HepG2 (cell line): Measurements from ENCODE around the gene DCUN1D3. TPM values are rescaled to one million over a fixed set of nuclear protein-coding genes. Genes with fewer than 3 reads are reported as not detected.

Experiments used
- ATAC-seq: fragments of 200-7000 bp; cut with Tn5 transposase; 3 replicates; pipeline ENCODE4 v1.9.1; 2020; ENCODE audit warnings: mild to moderate bottlenecking, moderate library complexity
- BruUV-seq: library from RNA; stranded (reverse); fragments of 400-500 nt; replicated peaks from 2 replicates; lab custom pipeline; 2021; lab: Mats Ljungman, UMichigan
- CTCF ChIA-PET: fragments of 300-600 bp; formaldehyde crosslinking; extraction: SDS; loops from one replicate; lab custom pipeline; 2021; ENCODE audit warnings: low total read pairs, inconsistent platforms, low intra/inter-chr PET ratio; lab: Yijun Ruan, JAX
- POLR2A ChIA-PET: fragments of 350-600 bp; sonication (Branson Sonifier 250); formaldehyde crosslinking; loops from one replicate; lab custom pipeline; 2020; ENCODE audit warnings: antibody characterized with exemption, inconsistent platforms; lab: Yijun Ruan, JAX
- DNase-seq: peaks from one replicate; pipeline ENCODE4 v3.0.0-alpha.2; 2015; ENCODE audit warnings: low spot score
- FAIRE-seq: peaks from 3 replicates; lab custom pipeline; 2011; peaks lifted over from hg19 to GRCh38; lab: Jason Lieb, UNC
- H2AFZ ChIP-seq: one replicate; pipeline ENCODE4 v1.6.1; 2011; ENCODE audit warnings: low read length, inconsistent platforms
- H3K27ac ChIP-seq: fragments of 300-600 bp; 3 replicates; pipeline ENCODE4 v1.8.0; 2011; ENCODE audit warnings: mixed run types, mild to moderate bottlenecking, mixed read lengths, low read length, inconsistent platforms; ENCODE audit not compliant: insufficient read depth; ENCODE audit errors: extremely low read length
- H3K27me3 ChIP-seq, 2 experiments: fragments of 200-600 bp in 1 of 2; 2 replicates in 1 of 2; 3 replicates in 1 of 2; pipeline versions ENCODE4 v1.6.0 to v1.8.0; 2011; ENCODE audit warnings: low read length in 2 of 2, mild to moderate bottlenecking in 2 of 2, moderate library complexity in 2 of 2, inconsistent platforms in 1 of 2; ENCODE audit not compliant: insufficient read depth in 2 of 2, control insufficient read depth in 1 of 2
- H3K36me3 ChIP-seq, 2 experiments: fragments of 200-600 bp in 1 of 2; replicated peaks in 1 of 2; 2 replicates in 1 of 2; 3 replicates in 1 of 2; pipeline versions ENCODE4 v1.5.1 to v1.8.0; 2011; ENCODE audit warnings: low read length in 2 of 2, inconsistent platforms in 1 of 2; ENCODE audit not compliant: insufficient read depth in 2 of 2, control insufficient read depth in 1 of 2
- H3K4me1 ChIP-seq: 2 replicates; pipeline ENCODE4 v1.5.1; 2012; ENCODE audit warnings: low read length, inconsistent platforms; ENCODE audit not compliant: insufficient read depth
- H3K4me2 ChIP-seq: 2 replicates; pipeline ENCODE4 v1.6.0; 2011; ENCODE audit warnings: low read depth, low read length, inconsistent platforms
- H3K4me3 ChIP-seq, 3 experiments: fragments of 200-600 bp in 1 of 3; sonication (generic), shearing (Covaris generic) in 1 of 3; replicated peaks in 1 of 3; 2 replicates each; pipeline ENCODE4 v1.5.1; 2011 to 2016; ENCODE audit warnings: low read length in 3 of 3, inconsistent platforms in 2 of 3, low read depth in 2 of 3, mild to moderate bottlenecking in 2 of 3, control low read depth in 1 of 3, mixed read lengths in 1 of 3; ENCODE audit not compliant: insufficient read depth in 1 of 3
- H3K79me2 ChIP-seq: one replicate; pipeline ENCODE4 v1.6.1; 2011; ENCODE audit warnings: low read length, inconsistent platforms; ENCODE audit not compliant: insufficient read depth
- H3K9ac ChIP-seq: 2 replicates; pipeline ENCODE4 v1.6.0; 2011; ENCODE audit warnings: mild to moderate bottlenecking, low read depth, low read length, inconsistent platforms; ENCODE audit not compliant: insufficient read depth
- H3K9me3 ChIP-seq: 2 replicates; pipeline ENCODE4 v1.5.1; 2012; ENCODE audit warnings: mild to moderate bottlenecking, low read length
- H4K20me1 ChIP-seq: 2 replicates; pipeline ENCODE4 v1.6.0; 2011; ENCODE audit warnings: inconsistent platforms, mild to moderate bottlenecking, low read length, moderate library complexity; ENCODE audit not compliant: insufficient read depth
- AFF4 ChIP-seq: sonication (generic); formaldehyde crosslinking; IDR thresholded peaks from 2 replicates; pipeline ENCODE4 v1.4.0; 2020; ENCODE audit warnings: missing genetic modification reagents
- EP300 ChIP-seq, 3 experiments: sonication (generic) in 1 of 3; formaldehyde crosslinking in 1 of 3; IDR thresholded peaks; 2 replicates each; pipeline versions ENCODE4 v1.5.1 to v1.6.1; 2011 to 2020; ENCODE audit warnings: low read depth in 2 of 3, low read length in 2 of 3, borderline replicate concordance in 1 of 3, improper control_type of control experiment in 1 of 3, mild to moderate bottlenecking in 1 of 3, missing genetic modification reagents in 1 of 3, moderate library complexity in 1 of 3
- KMT2B ChIP-seq: IDR thresholded peaks from 2 replicates; pipeline ENCODE4 v1.6.1; 2016; ENCODE audit warnings: missing genetic modification reagents, missing compliant biosample characterization
- NFE2L1 ChIP-seq: sonication (generic); formaldehyde crosslinking; IDR thresholded peaks from 2 replicates; pipeline ENCODE4 v1.4.0; 2020; ENCODE audit warnings: missing genetic modification reagents, mild to moderate bottlenecking, borderline replicate concordance
- RXRB ChIP-seq: IDR thresholded peaks from 2 replicates; pipeline ENCODE4 v1.6.1; 2016; ENCODE audit warnings: borderline replicate concordance, missing genetic modification reagents, missing compliant biosample characterization
- ZNF260 ChIP-seq: sonication (generic); formaldehyde crosslinking; IDR thresholded peaks from 2 replicates; pipeline ENCODE4 v1.4.0; 2020; ENCODE audit warnings: missing genetic modification reagents, low read depth, mild to moderate bottlenecking, borderline replicate concordance
- WGBS: methylation state at CpG from one replicate; pipeline ENCODE4 v1.1.6; 2017; ENCODE audit warnings: low lambda C conversion rate; 5-methylcytosine and 5-hydroxymethylcytosine counted together
- in situ Hi-C: cut with HindIII; loops from 2 replicates; pipeline ENCODE4 v1.10.0; 2017; ENCODE audit warnings: low pct_unique_long_range_greater_than_20kb; ENCODE audit not compliant: extremely low pct_ligation_motif_present
- intact Hi-C: fragments of 100-400 bp; cut with micrococcal nuclease; formaldehyde crosslinking; loops from one replicate; pipeline ENCODE4 v1.10.0; 2022; ENCODE audit not compliant: unreplicated experiment
- polyA plus RNA-seq, 8 experiments: library from polyadenylated mRNA; depleted of rRNA in 3 of 8; stranded (reverse) in 7 of 8; unstranded in 1 of 8; fragments of >200 nt; fragmentation: Illumina TruSeq in 4 of 8; extraction: Trizol in 4 of 8; gene quantifications; 2 replicates each; pipeline versions ENCODE4 v1.2.1 to v1.2.3, GENCODE V29; 2011 to 2016; ENCODE audit warnings: low read depth in 4 of 8, missing spikeins in 1 of 8, mixed read lengths in 1 of 8; ENCODE audit not compliant: insufficient read depth in 1 of 8
- total RNA-seq, 5 experiments: library from RNA; depleted of rRNA; stranded (reverse); fragments of >200 nt; fragmentation: Illumina TruSeq; extraction: Trizol; gene quantifications; 2 replicates each; pipeline ENCODE4 v1.2.3, GENCODE V29; 2016; ENCODE audit warnings: low read depth in 1 of 5
- TF ChIP-seq, protein P1 (sequence below): conservative IDR thresholded peaks from 2 replicates; pipeline ENCODE4 v1.6.1; 2018; ENCODE audit warnings: missing genetic modification reagents

Gene DCUN1D3
- total and polyA plus RNA-seq, 2 of the 13 experiments (the other 11 are each of a cell fraction or from before 2014, with no cell fraction given), result 5.0 to 19.3 TPM

DNA sequence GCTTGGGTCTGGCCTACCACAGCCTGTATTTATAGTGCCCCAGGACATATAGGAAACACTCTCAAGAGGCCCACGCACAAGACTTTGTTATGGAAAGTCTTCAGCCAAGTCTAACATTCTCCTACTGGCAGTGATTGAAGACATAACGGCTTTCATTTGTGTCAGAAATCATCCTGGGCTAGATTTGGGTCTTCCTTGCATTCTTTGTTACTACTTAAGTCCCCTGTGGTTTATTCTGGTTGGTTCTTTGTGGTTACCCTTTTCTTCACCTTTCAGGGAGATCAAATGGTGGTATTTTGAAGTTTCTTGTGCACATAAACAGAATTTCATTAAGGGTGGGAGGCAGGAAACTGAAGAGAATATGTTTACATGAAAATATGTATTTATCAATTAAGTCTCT is 56.1 kb downstream of the DCUN1D3 start:
- TF ChIP-seq AFF4 (CRISPR knock-in tag) (no peak), EP300 (IDR thresholded peaks at IDR 0.05; ENCODE audit: low read depth in 2 of 2, low read length in 2 of 2) (no peak), EP300 (CRISPR knock-in tag; IDR thresholded peaks at IDR 0.05; ENCODE audit: borderline replicate concordance) (no peak), ZNF260 (no peak), KMT2B (CRISPR knock-in tag) (no peak), NFE2L1 (no peak), RXRB (CRISPR knock-in tag) (no peak)
- TF ChIP-seq, protein P1, sequence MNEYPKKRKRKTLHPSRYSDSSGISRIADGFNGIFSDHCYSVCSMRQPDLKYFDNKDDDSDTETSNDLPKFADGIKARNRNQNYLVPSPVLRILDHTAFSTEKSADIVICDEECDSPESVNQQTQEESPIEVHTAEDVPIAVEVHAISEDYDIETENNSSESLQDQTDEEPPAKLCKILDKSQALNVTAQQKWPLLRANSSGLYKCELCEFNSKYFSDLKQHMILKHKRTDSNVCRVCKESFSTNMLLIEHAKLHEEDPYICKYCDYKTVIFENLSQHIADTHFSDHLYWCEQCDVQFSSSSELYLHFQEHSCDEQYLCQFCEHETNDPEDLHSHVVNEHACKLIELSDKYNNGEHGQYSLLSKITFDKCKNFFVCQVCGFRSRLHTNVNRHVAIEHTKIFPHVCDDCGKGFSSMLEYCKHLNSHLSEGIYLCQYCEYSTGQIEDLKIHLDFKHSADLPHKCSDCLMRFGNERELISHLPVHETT, result no peak
- in situ Hi-C loops (no loop called here), intact Hi-C loops (no loop called here)
- H3K9ac ChIP-seq, result no peak overlapping the region
- BruUV-seq, result no TSS peak
- no peak overlapping the region for H3K4me2 ChIP-seq
- no peak overlapping the region for H3K27ac ChIP-seq
- ChIA-PET POLR2A (no interaction called here), CTCF (no interaction called here)
- H2AFZ ChIP-seq, result no peak overlapping the region
- H3K4me3 ChIP-seq, result no peak overlapping the region
- no peaks in the 10 kb centered on the region for H4K20me1 ChIP-seq
- H3K79me2 ChIP-seq, result no peaks in the 10 kb centered on the region
- DNase-seq (no peak), FAIRE-seq (no peak), ATAC-seq (no peak)
- H3K4me1 ChIP-seq, result no peaks in the 10 kb centered on the region
- WGBS, result 97% methylated on average over 2 of the region's 2 CpGs
- H3K27me3 ChIP-seq, result no peaks in the 10 kb centered on the region
- H3K9me3 ChIP-seq, result no peaks in the 10 kb centered on the region
- peaks cover 14 to 44% of the 10 kb centered on the region in 2 experiments for H3K36me3 ChIP-seq
